Medulla oblongata (tissue), 1 donor: Measurements from ENCODE around the gene ANKZF1.

Source experiments
- DNase-seq: peaks from one replicate; pipeline ENCODE4 v3.0.0-alpha.2; 2015; ENCODE audit errors: extremely low spot score

The ANKZF1 gene

DNA sequence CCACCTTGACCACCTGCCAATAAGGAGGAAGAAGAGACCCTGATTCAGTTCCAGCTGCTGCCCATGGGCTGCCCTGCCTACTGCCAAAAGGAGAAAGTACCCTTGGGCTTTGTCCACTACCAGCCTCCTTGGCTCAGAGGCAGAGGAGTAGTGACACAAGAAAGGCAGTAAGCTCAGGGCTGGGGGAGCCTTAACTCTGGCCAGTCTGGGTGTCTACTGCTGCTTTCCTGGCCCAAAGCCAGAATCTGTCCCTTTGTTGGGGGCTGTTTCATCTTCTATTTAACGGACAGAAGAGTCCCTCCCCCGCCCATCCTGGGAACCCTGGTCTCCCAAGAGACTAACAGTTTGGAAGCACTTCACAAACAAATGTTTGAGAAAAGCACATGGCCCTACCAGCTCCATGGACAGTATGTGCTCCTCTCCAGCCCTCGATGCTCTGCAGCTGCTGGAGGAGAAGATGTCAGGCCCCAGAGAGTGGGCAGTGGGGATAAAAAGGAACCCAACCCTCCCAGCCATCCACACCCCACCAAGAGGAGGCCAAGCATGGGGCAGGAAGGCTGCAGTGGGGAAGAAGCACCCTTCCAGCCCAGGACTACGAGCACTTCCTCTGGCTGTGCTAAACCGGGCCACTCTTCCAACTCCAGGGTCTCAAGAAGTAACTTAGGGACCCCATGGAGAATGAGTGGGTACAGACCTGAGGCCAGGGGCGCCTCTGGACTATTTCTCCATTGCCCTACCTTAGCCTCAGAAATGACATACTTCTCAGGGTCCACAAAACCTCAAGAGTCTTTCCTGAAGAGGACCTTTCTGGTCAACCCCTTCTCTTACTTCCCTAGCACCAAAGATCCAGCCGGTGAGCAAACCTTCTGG lies 1.3 kb upstream of the ANKZF1 start:
- peak; percentile 21 for DNase-seq

- no peak for DNase-seq
Measured at GRCh38 chr2:219228911-219229304, 698 bp upstream of the ANKZF1 start.

- no peak for DNase-seq
Measured at GRCh38 chr2:219230059-219230540, 494 bp downstream of the ANKZF1 start.

- DNase-seq, result no peak
Measured at GRCh38 chr2:219234331-219234730, 4.7 kb downstream of the ANKZF1 start.

DNA sequence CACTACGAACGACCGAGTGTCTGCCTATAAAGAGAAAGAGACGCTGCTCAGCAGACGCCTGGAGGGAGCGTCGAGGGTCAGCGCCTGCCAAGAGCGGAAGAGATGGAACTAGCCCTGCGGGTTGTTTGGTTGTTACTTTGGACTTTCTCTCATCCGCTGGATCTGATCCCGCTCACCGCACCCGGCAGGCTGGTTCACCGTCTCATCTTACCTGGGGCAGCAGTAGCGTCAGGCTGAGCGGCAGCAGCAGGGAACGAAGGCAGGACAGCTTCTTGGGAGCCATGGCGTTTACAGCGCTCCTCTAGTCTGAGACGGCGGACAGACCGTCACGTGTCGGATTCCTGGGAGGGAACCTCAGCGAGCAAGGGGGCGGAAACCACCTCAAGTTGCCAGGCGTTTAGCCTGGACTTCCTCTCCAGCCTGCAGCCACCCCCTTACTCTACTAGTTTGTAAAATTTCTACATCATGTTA lies 13.7 kb downstream of the ANKZF1 start:
- no peak for DNase-seq

DNA sequence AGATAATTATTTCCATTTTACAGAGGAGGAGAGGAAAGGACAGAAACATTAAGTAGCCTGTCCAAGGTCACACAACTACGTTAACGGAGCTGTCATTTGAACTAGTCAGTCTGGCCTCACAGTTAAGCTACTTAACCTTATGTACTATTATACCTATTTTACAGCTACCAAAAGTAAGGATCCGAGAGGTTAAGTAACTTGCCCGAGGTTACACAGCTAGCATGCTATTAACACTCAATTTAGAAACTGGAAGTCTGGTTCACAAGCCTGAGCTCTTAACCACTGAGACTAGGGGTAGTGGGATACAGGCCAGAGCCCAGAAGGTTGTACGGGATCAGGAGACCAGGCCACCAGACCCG lies 15.2 kb downstream of the ANKZF1 start:
- no peak for DNase-seq

- peak; percentile 93 for DNase-seq
Measured at GRCh38 chr2:219245148-219245898, 15.7 kb downstream of the ANKZF1 start, which contains the start of the genes GLB1L and STK16. GLB1L (minus strand) TSS chr2:219245444; CDS start chr2:219243573, 1,871 bp downstream. STK16 (plus strand) TSS chr2:219245479; CDS start chr2:219246000, 521 bp downstream.

DNA sequence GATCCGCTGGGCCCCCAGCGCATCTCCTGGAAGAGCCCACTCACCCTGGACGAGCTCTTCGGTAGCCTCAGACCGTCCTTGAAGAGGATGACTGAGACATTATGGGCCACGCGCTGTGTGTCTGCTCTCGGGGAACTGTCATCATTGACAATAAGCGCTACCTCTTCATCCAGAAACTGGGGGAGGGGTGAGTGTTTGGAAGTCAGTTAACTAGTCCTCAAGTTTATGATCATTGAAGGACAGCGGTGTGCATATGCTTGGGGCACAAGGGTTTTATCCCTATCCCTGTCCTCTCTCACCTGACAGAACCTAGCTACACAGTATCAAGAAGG lies 16.3 kb downstream of the ANKZF1 start:
- DNase-seq, result peak; percentile 23

DNA sequence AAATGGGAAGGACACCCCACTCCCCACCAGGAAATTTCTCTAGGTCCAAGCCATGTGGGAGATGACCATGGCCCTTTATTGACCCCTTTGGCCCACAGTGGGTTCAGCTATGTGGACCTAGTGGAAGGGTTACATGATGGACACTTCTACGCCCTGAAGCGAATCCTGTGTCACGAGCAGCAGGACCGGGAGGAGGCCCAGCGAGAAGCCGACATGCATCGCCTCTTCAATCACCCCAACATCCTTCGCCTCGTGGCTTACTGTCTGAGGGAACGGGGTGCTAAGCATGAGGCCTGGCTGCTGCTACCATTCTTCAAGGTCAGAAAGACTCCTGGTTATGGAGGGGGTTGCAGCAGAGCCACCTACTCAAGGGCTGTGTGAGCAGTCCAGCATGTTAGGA lies 17.0 kb downstream of the ANKZF1 start:
- no peak for DNase-seq

DNA sequence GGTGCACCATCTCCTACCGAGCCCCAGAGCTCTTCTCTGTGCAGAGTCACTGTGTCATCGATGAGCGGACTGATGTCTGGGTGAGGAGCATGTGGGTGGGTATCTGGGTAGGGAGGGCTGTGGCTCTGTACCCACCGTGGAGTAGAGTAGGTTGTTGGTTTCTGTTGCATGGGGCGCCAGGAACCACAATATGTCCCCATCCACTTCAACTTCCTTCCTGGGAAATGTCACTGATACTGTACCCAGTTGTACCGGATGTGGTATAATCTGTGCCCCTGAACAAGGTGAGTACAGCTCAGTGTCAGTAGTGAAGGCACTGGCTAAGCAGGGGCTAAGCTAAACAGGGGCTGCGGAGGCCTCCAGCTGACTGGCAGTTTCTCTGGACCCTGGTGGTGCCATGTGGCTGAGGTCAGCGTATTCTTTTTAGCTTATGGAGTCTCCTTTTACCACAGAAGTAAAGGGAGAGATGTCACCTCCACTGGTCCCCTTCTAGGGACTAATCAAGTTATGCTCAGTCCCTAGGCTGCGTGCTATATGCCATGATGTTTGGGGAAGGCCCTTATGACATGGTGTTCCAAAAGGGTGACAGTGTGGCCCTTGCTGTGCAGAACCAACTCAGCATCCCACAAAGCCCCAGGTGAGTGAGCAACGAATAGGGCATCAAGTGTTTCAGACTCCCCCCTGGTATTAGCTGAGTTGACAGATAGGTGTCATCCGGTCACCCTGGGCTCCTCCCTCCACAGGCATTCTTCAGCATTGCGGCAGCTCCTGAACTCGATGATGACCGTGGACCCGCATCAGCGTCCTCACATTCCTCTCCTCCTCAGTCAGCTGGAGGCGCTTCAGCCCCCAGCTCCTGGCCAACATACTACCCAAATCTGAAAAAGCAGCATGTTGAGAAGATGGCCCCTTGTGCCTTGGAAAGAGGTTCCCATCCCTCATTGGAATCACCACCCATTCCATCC lies 18.4 kb downstream of the ANKZF1 start:
- no peak for DNase-seq

DNA sequence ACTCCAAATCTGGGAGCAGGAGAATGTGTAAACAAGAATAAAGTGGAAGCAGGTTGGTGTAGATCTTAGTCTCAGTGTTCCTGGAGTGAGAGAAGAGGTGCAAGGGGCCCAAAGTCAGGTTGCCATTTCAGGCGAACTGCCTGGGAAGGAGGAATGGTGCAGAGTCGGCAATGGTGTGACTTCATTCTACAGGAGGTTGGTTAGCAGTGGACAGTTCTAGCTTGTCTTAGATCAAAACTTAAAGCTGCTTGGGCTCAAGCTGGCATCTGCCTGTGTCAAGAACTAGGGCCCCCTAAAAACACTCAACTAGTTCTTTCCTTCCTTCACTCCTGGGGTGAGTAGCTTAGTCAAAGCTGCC lies 19.2 kb downstream of the ANKZF1 start:
- no peak for DNase-seq

DNA sequence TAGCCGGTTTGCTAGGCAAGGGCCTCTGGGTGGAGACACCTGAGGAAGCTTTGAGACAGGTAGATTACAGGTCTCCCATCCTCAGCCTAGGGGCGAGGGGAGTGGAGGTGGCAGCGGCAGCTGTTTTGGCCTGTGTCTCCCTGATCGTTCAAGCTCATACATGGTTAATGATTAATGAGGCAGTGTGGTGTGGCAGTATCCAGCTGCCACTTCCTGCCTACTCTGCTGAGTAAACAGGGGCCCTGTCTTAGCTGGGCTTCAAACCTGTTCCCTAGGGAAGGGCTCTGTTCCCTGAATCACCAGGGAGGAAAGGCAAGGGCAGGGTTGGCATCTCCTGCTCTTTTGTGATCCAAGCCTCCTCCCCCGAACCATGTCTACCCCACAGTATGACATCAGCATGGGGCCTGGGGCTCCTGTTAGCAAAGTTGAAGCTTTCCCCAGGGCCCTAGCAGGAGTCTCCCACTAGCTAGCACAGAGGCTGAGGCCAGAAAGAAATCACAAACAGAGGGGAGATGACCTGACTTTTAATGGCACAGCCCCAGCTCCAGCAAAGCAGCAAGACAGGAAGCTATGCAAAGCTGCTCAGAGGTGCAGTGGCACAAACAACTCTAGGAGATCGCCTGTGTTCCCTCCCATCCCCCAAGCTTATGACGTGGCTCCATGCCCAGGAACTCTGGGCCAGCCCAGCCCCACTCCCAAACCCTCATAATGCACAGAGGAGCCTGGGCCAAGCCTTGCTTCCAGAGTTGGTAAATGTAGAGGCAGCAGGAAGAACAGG lies 19.8 kb downstream of the ANKZF1 start:
- DNase-seq, result peak; percentile 79

DNA sequence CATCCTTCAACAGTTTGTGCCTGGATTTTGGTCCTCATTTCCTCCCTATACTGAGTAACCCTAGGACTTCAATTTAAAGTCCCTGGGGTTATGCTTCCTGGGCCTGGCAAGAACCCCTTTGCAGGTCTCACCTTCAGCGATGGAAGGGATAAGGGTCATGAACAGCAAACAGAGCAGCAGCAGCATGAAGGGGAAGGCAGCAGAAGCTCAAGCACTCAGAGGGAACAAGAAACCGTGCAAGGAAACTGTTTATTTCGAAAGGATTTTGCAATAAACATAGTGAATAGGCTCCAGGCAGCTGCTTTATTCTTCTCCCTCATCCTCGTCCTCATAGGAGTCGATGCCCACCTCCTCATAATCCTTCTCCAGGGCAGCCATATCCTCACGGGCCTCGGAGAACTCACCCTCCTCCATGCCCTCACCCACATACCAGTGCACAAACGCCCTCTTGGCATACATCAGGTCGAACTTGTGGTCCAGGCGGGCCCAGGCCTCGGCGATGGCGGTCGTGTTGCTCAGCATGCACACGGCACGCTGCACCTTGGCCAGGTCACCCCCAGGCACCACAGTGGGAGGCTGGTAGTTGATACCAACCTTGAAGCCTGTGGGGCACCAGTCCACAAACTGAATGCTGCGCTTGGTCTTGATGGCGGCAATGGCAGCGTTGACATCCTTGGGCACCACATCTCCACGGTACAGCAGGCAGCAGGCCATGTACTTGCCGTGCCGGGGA lies 20.6 kb downstream of the ANKZF1 start:
- DNase-seq, result no peak

GRCh38 chr2:219251656-219252055 lies 22.1 kb downstream of the ANKZF1 start:
- DNase-seq, result no peak

DNA sequence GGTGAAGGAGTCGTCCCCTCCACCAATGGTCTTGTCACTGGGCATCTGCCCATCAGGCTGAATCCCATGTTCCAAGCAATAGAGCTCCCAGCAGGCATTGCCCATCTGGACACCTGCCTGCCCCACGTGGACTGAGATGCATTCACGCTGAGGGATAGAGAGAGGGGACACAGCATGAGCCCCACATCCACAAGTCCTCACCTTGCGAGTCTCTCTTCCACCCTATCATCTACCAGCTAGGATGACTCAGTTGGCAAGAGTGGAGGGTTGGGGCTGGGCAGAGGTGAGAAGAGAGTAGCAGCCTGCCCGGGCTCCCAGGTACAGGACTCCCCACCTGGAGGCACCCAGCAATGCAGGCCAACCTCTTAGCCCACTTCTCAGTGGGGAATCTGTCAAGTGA lies 22.5 kb downstream of the ANKZF1 start:
- no peak for DNase-seq

- DNase-seq, result no peak
Measured at GRCh38 chr2:219252570-219252899, 22.9 kb downstream of the ANKZF1 start.

DNA sequence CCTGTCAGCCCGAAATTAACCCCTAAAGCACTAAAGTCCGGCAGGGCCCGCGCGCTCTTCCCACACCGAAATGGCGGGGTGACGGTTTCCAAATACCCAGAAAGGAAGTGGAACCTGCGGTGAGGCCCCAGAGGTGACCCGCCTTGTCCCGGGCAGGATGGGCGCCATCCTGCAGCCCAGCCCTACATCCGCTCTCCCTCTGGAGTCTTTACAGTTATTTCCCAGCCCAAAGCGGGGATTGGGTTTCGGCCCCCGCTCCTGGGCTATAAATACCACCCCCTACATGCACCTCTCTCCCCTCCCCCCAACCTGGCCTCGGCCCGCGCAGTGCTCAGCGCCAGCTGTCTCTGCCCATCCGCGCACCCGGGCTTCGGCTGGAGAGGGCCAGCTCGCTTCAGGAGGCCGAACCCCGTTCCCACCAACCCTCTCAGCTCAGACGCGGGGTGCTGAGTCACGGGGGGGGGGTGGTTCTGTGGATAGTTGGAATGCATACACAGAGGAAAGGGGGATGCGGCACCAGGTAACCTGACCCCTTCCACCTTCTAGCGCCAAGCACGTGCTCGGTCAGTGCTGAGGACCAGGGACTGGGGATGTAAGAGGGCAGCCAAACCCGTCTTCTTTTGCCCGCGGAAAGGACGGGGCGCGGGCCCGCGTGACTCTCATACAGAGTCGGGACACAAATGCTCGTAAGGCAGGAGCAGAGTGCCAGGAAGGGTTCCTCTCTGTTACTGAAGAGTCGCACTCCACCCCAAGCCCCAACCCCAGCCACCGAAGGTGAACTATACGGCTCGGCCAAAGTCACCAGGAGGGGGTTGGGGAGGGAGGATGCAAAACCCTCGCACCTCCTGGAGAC lies 23.5 kb downstream of the ANKZF1 start, which contains the start of gene TUBA4B:
TSS of gene TUBA4B (plus strand) at position 344 of the 853 bp plus-strand sequence. CDS start at position 509, 165 bp downstream.
- peak; percentile 21 for DNase-seq

DNA sequence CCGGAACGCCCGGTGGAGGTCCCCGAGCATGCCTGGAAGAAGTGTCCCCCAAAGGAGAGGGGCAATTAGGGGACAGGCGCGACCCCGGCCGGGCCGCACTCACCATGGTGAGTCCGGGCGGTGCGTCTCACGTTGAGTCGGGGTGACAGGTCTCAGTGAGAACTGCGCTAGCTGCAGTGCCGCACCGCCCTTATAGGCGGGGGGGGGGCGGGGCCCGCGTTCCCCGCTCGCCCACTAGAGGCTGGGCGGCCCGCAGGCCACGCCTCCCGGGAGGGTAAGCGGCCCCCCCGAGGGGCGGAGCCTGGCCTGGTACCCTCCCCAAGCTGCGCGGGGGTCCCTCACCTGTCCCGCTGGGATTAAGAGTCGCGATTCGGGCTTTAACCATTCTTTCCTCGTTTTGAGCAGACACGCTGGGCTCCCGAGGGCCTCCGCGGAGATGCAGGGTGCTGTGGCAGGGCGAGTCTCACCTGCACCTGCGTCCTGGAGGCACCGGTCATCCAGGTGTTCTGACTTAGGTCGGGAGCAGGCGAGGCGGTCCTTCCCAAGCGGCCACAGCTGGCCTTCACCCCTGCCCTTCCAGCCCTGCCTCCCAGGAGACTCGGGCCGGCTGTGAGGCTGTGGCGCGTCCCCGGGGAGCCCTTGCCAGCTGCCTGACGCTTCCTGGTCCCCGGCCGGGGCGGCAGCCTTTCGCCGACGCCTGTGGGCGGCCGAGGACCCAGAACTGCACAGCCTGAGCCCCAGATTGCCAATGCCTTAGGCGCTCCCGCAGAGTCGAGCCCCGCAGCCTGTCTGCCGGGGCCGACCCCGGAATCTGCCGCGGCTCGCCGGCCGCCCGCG lies 24.4 kb downstream of the ANKZF1 start, which contains the start of gene TUBA4A:
TSS of gene TUBA4A (minus strand) at position 166 of the 837 bp plus-strand sequence. CDS start at position 106, 60 bp downstream.
- peak; percentile 91 for DNase-seq
